Erythroblast (primary cell): ENCODE measurements around the gene PRPF31.

Experiments
- GATA1 ChIP-seq: IDR thresholded peaks from 2 replicates; pipeline ENCODE4 v1.6.1; 2011; ENCODE audit warnings: low read depth, mild to moderate bottlenecking, control low read depth, low read length, moderate library complexity
- POLR2A ChIP-seq: IDR thresholded peaks from 2 replicates; pipeline ENCODE4 v1.6.1; 2011; ENCODE audit warnings: mild to moderate bottlenecking, low read length

DNA sequence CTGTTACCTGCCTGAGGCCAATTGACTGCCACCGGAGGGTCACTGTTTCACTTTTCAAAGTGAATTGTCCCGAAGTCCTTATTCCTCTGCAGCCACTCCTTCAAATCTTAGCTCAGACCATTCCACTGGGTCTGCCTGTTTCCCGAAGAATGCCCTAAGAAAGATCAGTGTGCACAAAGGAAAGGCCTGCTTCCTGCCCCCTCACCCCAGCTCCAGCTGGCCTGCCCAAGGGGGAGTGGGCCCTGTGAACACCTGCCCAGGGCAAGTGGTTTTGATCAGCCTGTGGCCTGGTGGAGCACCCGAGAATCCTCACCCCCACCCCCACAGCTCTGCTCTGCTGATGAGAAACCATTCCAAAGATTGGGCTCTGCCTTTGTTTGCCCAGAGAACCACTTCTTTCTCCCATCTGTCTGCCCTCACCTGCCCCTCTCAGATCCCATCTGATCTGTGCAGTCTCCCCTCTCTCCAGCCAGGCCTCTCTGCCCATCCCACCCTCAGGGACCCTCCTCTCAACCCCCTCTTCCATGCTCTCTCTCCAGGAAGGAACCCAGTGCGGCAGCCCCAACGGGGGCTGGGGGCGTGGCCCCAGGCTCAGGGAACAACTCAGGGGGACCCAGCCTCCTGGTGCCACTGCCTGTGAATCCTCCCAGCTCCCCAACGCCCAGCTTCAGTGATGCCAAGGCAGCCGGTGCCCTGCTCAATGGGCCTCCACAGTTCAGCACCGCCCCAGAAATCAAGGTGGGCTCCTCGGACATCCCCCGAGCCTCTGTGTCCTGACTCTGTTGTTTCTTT lies 33.7 kb downstream of the PRPF31 start:
- TF ChIP-seq POLR2A (no peak), GATA1 (no peak)
